ENCODE results near the gene RRAGB.

Gene RRAGB

GRCh38 chrX:55717521-55718497 is at the start of gene RRAGB:
RRAGB (plus strand) TSS chrX:55717749; CDS start chrX:55718328, 579 bp downstream.
- TF ChIP-seq GATA2 (IDR thresholded peaks at IDR 0.05; ENCODE audit: low read depth, low read length) = no peak

GRCh38 chrX:55668084-55668483 is 49.5 kb upstream of the RRAGB start:
- TF ChIP-seq GATA3 (IDR thresholded peaks at IDR 0.05; ENCODE audit: low read depth, low read length) (no peak), GATA2 (IDR thresholded peaks at IDR 0.05; ENCODE audit: low read depth, low read length) (no peak)

- no peak for TF ChIP-seq GATA2 (IDR thresholded peaks at IDR 0.05; ENCODE audit: low read depth, low read length)
- TF ChIP-seq GATA3 (IDR thresholded peaks at IDR 0.05; ENCODE audit: low read depth, low read length) = no peak
Observed at GRCh38 chrX:55695227-55696018, 22.1 kb upstream of the RRAGB start.

GRCh38 chrX:55697381-55697780 is 20.2 kb upstream of the RRAGB start:
- TF ChIP-seq GATA2 (IDR thresholded peaks at IDR 0.05; ENCODE audit: low read depth, low read length) (no peak), GATA3 (IDR thresholded peaks at IDR 0.05; ENCODE audit: low read depth, low read length) (no peak)

- TF ChIP-seq GATA3 (IDR thresholded peaks at IDR 0.05; ENCODE audit: low read depth, low read length) (no peak), GATA2 (IDR thresholded peaks at IDR 0.05; ENCODE audit: low read depth, low read length) (no peak)
Observed at GRCh38 chrX:55702671-55703070, 14.9 kb upstream of the RRAGB start.

GRCh38 chrX:55709735-55710134 is 7.8 kb upstream of the RRAGB start:
- TF ChIP-seq GATA3 (IDR thresholded peaks at IDR 0.05; ENCODE audit: low read depth, low read length) (no peak), GATA2 (IDR thresholded peaks at IDR 0.05; ENCODE audit: low read depth, low read length) (no peak)

GRCh38 chrX:55710701-55711100 is 6.8 kb upstream of the RRAGB start:
- TF ChIP-seq GATA3 (IDR thresholded peaks at IDR 0.05; ENCODE audit: low read depth, low read length) = no peak
- TF ChIP-seq GATA2 (IDR thresholded peaks at IDR 0.05; ENCODE audit: low read depth, low read length) = no peak

- TF ChIP-seq GATA2 (IDR thresholded peaks at IDR 0.05; ENCODE audit: low read depth, low read length) = no peak
- TF ChIP-seq GATA3 (IDR thresholded peaks at IDR 0.05; ENCODE audit: low read depth, low read length) = no peak
Observed at GRCh38 chrX:55713631-55714030, 3.9 kb upstream of the RRAGB start.

GRCh38 chrX:55714161-55714560 is 3.4 kb upstream of the RRAGB start:
- TF ChIP-seq GATA3 (IDR thresholded peaks at IDR 0.05; ENCODE audit: low read depth, low read length) (no peak), GATA2 (IDR thresholded peaks at IDR 0.05; ENCODE audit: low read depth, low read length) (no peak)

GRCh38 chrX:55715847-55716246 is 1.7 kb upstream of the RRAGB start:
- TF ChIP-seq GATA2 (IDR thresholded peaks at IDR 0.05; ENCODE audit: low read depth, low read length) (no peak), GATA3 (IDR thresholded peaks at IDR 0.05; ENCODE audit: low read depth, low read length) (no peak)

- TF ChIP-seq GATA3 (IDR thresholded peaks at IDR 0.05; ENCODE audit: low read depth, low read length) = no peak
- no peak for TF ChIP-seq GATA2 (IDR thresholded peaks at IDR 0.05; ENCODE audit: low read depth, low read length)
Observed at GRCh38 chrX:55716937-55717336, 612 bp upstream of the RRAGB start.

GRCh38 chrX:55731826-55732225 is 14.3 kb downstream of the RRAGB start:
- TF ChIP-seq GATA2 (IDR thresholded peaks at IDR 0.05; ENCODE audit: low read depth, low read length) = no peak
- TF ChIP-seq GATA3 (IDR thresholded peaks at IDR 0.05; ENCODE audit: low read depth, low read length) = no peak

GRCh38 chrX:55738969-55739368 is 21.4 kb downstream of the RRAGB start:
- TF ChIP-seq GATA2 (IDR thresholded peaks at IDR 0.05; ENCODE audit: low read depth, low read length) = no peak
- TF ChIP-seq GATA3 (IDR thresholded peaks at IDR 0.05; ENCODE audit: low read depth, low read length) = no peak

GRCh38 chrX:55742649-55743048 is 25.1 kb downstream of the RRAGB start:
- no peak for TF ChIP-seq GATA2 (IDR thresholded peaks at IDR 0.05; ENCODE audit: low read depth, low read length)
- TF ChIP-seq GATA3 (IDR thresholded peaks at IDR 0.05; ENCODE audit: low read depth, low read length) = no peak
